T-helper 1 cell (primary cell): ENCODE data around the gene KLHL1.
"Not testable (repeated sequence)": the region's sequence is repeated elsewhere in the genome, so short reads cannot be mapped to it uniquely, and the experiment has no call there.

ENCODE experiments used
- DNase-seq, 5 donors: peaks; one replicate each; pipeline ENCODE4 v3.0.0-alpha.2; 2012 to 2020
- total RNA-seq, 4 donors: gene quantifications; one replicate each; lab custom pipeline; 2026; lab: John Stamatoyannopoulos, UW

Gene KLHL1, protein sequence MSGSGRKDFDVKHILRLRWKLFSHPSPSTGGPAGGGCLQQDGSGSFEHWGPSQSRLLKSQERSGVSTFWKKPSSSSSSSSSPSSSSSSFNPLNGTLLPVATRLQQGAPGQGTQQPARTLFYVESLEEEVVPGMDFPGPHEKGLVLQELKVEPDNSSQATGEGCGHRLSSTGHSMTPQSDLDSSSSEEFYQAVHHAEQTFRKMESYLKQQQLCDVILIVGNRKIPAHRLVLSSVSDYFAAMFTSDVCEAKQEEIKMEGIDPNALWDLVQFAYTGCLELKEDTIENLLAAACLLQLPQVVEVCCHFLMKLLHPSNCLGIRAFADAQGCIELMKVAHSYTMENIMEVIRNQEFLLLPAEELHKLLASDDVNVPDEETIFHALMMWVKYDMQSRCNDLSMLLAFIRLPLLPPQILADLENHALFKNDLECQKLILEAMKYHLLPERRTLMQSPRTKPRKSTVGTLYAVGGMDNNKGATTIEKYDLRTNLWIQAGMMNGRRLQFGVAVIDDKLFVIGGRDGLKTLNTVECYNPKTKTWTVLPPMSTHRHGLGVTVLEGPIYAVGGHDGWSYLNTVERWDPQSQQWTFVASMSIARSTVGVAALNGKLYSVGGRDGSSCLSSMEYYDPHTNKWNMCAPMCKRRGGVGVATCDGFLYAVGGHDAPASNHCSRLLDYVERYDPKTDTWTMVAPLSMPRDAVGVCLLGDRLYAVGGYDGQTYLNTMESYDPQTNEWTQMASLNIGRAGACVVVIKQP
- 0 reads per million in 4 donors for total RNA-seq

DNA sequence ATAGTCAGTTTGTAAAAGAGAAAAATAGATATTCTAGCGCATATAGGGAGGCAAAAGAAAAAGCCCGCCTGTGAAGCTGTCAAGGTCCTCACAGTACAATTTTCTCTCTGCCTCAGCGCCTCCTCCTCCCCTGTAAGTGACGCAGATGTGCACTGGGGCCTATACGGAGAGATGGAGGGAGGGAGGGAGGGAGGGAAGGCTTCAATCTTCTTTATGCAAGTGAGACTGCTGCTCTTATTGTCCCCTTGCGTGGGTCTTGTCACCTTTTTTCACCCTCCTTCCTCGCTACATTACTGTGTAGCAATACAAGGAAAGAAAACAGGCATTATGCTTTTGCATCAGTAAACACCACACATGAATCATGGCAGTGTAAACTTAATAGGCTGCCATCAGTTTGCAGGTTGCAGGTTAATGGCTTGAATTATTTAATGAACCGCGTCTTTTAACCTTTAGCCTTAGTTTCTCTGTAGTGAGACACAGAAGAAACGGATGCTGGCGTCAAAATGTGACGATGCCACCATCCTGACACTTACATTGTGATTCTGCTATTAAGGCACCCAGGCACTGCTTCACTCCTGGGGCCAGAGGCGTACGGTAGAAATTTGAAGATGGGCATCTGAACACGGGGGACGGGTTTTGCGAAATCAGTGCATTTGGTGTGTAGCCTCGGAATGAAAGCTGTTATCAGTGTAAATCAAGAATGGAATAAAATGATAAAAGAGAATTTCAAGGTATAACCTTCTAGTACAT lies at the start of gene KLHL1:
TSS of gene KLHL1 (minus strand) at position 97 of the 750 bp plus-strand sequence. CDS start 753 bp downstream, outside the sequence.
- no peak for DNase-seq

DNA sequence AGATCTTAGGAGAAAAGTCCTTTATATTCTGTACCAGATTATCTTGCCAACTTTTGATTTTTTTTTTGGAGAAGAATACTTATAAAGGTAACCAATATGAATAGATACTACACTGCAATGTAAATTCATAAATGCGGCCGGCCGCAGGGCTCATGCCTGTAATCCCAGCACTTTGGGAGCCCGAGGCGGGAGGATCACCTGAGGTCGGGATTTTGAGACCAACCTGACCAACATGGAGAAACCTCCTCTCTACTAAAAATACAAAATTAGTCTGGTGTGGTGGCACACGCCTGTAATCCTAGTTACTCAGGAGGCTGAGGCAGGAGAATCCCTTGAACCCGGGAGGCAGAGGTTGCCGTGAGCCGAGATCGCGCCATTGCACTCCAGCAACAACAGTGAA lies 34.4 kb upstream of the KLHL1 start:
- not testable (repeated sequence) for DNase-seq

DNA sequence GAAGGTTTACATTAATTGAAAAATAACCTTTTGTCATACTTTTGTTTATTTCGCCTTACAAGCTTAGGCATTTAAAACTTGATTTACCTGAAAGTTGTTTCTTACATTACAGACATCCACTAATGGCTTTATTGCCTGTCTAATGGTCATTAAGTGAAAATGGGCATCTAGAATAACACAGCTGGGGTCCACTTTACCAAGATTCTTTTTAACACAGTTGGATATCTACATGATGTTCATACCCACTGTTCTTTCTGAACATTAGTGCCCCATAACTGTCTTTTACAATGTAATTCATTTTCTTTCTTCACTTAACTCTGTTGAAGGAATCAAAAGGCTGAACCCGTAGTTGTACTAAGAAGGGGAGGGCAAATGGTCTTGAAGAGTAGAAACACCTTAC lies 19.8 kb upstream of the KLHL1 start:
- DNase-seq, result no peak

DNA sequence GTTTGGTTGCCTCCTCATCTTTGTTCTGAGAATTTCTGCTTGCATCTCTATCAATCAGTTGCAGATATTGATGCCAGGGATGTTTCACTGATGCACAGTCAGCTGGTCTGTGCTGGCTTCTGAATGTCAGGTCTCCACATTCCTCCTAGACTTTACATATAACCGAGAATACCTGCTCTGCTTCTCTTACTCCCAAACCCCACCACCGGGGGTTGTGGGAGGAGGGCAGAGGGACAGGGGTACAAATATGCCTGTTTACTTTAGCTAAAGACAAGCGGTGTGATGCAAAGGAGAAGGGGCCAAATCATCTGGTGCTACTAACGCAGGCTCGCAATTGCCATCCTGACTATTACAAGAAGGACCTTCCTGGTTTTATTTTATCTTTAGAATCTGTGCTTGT lies 17.4 kb upstream of the KLHL1 start:
- no peak for DNase-seq

DNA sequence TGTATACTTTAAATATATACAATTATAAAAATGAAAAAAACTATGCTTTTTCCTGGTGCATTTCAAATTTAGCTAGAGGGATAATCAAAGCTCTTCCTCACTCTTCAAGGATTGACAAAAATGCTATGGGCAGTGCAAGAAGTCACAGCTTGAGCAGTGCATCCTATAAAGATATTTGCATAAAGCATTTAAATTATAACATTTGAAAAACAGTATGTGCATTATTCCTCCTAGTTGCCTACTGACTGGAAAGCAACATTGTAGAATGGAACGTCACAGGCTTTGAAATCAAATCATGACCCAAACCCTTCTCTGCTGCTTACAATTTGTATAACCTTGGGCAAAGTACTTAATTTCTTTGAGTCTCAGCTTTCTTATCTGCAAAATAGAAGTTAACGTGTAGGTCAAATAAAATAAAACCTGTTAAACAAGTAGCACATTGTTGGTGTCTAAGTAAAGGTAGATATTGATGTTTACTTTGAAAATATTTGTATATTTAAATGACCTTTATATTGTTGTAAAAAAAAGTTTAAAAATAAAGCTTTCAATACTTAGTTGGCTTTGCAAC lies 9.2 kb upstream of the KLHL1 start:
- DNase-seq, result no peak

DNA sequence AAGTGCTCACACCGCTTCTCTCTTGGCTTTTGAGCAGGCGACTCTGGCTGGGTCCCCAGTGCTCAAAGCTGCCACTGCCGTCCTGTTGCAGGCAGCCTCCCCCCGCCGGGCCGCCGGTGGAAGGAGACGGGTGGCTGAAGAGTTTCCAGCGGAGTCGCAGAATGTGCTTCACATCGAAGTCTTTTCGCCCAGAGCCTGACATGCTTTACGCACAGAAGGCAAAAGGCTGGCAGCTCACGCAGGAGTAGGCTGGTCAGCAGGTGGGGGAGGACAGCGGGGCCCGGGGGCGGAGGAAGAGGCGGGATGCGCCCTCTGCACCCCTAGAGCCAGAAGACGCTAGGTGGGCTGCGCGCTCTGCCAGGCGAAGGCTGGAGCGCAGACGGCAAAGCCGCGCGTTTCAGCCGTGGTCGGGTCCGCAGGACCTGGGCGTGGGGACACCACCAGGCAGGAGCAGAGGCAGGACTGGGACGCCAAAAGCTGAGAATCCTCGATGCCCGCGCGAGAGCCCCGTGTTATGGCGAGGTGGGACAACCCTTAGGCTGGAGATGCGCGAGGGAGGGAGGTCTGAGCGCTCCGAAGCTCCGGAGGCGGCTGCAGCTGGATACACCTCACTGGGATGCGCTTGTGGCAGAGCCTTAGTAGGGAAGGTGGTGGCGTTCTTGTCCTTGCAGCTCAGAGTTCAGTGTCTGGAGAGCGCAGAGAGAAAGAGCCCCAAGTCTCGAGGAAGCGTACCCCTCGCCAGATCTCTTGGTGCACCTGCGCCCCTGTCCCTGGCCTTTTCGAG lies 562 bp downstream of the KLHL1 start, which contains the start of gene ATXN8OS:
TSS of gene ATXN8OS (plus strand) at position 329 of the 784 bp plus-strand sequence.
- DNase-seq, result no peak

DNA sequence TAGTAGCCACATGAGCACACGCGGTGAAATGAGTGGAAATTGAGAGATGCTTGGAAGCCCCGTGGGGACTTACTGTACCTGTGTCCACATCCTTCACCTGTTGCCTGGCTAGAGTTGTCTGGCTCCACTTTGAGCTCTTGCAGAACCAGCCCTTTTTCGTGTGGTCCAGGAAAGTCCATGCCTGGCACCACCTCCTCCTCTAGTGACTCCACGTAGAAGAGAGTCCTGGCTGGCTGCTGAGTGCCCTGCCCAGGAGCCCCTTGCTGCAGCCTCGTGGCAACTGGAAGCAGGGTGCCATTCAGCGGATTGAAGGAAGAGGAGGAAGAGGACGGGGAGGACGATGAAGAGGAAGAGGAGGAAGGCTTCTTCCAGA lies 1.1 kb downstream of the KLHL1 start:
- no peak for DNase-seq

DNA sequence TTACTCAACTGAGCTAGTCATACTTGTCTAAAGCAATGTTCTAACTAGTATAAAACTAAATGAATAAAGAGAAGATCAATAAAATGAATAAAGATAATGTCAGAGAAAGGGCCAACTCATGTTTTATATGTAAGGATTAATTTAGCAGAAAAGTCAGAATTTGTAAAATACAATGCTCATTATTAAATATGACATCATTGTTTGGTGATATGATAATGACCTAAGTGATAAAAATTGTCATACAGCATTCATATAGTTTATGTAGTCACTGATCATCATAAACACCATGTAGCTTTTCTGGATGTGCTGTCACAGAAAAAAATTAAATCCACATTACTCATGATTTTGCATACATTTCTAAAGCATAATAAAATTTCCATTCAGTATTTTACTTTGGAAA lies 3.8 kb downstream of the KLHL1 start:
- no peak for DNase-seq

DNA sequence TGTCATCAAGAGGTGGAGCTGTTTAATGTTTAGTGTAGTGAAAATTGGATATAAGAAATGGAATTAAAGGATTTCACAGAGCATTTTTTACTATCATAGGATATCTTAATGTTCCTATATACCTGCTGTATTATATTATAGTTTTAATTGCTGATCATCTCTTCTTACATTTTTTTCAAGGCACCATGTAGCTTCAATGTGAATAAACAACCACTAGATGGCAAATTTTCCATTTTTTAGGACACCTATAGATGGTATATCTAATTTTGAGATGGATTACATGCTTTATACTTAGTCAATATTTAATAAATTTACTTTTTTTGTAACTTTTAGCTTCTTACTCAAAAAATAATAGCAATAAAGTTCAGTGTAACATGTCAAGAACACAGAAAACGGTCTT lies 9.6 kb downstream of the KLHL1 start:
- no peak for DNase-seq

DNA sequence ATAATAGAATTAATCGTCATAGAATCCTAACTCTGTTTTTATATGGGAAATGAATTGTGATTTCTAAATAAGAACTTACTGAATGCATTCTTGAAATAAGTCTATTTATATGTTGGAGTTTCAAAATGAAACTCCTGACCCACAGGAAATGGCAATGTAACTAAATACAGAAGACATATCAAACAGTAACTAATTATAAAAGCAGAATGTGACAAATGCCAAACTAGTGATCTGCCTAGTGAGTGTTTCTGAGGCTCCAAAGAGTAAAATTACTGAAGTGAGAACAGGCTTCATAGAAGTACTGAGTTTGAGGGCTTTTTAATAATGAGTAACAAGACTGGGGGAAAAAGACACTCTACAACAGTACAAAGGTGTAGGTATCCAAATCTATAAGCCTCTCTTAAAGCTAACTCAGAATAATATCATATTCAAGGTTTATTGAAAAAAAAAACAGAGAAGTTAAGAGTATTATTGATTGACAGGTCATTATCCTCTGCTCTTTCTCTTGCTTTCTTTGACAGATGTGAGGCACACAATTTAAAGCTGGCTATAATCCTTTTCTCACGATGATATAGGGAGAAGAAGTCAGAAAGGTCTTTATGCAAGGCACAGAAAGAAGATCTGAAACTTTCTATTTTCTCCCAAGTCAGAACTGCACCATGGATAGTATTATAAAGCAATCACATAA lies 18.1 kb downstream of the KLHL1 start:
- DNase-seq, result no peak

DNA sequence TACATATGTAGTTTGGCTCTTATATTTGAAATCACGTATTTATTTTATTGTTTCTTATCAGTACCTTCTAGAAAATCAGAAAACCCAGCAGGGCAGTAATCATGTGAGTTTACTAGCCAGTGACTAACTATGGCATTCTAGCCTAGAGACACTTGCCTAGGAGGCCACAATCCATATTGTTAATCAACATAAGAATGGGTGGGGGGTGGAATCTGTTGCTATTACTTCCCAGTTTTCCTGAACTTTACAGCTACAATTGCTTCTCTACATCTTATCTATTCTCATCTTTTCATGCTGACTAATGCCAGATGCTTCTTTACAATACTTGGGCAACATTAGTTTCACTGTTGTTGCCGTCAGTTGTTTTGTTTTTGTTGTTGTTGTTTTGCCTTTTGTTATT lies 19.3 kb downstream of the KLHL1 start:
- DNase-seq, result no peak

DNA sequence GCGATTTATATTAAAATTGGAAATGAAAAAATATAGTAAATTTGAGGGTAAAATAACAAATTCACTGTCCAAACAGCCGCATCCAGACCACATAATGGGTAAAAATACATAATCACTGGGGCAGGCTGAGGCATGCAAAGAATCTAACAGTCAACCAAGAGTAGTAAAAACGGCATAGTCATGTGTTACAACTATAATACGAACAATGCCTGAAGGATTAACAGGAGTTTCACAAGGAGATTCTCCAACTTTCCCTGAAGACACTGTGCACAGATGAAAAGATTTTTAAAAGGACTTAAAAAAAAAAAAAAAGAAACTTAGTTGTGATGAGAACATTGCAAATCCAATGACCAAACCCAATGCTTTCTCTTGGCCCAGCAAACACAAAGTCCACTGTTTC lies 21.0 kb downstream of the KLHL1 start:
- DNase-seq, result no peak

DNA sequence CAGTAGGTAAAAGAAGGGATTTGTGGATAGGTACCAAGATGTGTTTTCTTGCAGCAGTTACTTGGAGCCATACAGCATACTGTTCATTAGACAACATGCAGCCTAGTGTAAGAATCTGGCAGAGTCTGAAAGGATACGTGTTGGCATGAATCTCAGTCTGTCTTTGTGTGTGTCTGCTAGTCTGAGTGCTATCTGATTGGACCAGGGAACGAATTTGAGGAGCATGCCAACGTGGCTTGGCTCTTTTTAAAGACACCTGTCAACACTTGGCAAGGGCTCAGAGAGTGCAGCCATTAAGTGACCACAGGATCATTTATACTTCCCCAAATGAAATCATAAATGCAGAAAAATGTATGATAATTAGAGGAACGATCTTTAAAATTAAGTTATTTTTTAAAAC lies 28.2 kb downstream of the KLHL1 start:
- no peak for DNase-seq

DNA sequence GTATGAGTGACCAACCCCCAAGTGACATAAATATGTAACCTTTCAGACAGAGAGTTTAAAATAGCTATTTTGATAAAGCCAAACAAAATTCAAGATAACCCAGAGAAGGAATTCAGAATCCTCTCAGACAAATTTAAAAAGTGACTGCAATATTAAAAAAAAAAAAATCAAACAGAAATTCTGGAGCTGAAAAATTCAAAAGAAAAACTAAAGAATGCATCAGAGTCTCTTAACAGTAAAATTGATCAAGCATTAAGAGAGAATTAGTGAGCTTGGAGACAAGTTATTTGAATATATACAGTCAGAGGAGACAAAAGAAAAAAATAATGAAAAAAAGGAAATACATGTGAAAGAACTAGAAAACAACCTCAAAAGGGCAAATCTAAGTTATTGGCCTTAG lies 53.7 kb downstream of the KLHL1 start:
- no peak for DNase-seq

DNA sequence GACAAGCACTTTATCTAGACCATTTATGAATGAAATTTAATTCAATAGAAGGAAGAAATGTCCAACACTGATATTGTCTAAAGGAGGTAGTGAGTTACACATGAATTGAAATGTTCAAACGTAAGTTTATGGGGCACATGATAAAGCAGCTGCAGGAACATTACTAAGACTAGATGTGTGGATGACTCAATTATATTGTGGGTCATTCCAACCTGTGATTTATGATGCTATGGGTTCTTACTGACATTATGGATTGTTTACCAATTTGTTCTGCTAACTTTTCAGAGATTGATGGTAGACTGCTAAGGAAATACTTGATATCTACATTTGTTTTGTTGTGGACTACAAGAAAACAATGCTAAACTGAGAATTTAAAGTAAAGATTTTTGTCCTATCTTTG lies 56.7 kb downstream of the KLHL1 start:
- no peak for DNase-seq

DNA sequence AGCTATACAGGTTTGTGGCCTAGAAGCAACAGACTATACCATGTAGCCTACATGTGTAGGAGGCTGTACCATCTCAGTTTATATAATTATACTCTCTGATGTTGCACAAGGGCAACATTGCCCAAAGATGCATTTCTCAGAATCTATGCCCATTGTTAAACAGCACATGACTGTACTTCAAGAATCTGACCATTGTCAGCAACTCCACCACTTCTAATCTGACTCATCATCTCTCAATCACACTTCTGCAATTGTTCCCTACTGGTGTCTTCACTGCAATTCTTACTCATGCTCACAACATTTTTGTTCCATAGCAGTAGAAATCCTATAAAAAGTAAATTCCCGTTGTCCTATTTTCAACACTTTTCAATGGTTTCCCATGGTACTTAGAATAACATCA lies 64.6 kb downstream of the KLHL1 start:
- DNase-seq, result no peak

DNA sequence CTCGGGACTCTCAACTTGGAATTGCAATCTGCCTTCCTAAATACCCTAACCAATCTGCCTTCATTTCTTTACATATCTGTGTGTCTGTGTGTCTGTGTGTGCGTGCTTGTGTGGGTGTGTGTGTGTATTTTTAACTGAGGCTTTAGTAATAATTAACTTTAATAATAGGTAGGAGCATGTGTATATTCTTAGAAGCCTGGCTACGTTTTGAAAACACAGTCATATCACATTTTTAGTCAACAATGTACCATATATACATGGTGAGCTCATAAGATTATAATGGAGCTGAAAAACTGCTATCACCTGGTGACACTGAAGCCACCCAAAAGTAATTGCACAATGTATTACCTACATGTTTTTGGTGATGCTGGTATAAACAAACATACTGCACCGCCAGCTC lies 66.1 kb downstream of the KLHL1 start:
- DNase-seq, result no peak

DNA sequence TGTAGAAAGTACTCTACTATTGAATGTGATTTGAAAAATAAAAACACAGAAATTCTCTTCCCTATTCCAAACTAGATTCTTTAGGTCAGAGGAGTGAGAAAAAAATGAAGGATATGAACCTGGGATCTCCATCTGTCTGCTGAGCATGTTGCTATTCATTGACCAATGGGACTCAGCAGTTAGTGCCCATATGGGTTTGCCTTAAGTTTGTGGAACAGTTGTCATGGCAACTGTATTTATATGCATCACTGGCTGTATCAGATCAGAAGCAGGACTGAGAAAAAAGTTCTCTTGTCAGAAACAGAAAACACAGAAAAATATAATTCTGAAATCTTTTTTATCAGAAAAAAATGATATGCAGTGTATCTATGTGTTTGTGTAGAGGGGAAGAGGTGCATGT lies 74.0 kb downstream of the KLHL1 start:
- no peak for DNase-seq

DNA sequence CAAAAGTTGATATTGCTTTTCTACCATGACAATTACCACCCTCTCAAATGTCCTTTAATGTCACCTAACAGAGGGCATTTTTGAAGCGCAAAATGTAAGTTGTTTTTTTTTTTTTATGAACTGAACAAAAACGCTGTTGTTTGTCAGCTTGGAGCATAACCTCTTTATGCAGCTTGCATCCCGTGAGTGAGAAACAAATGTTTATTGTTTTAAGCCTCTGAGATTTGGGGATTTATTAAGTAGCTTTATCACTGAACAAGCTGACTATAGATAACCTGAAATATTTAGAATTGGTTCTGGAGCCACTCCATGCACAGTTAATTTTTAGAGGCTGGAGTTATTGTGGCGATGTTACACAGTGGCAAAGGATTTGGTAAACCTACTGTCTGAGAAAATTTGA lies 80.7 kb downstream of the KLHL1 start:
- no peak for DNase-seq

DNA sequence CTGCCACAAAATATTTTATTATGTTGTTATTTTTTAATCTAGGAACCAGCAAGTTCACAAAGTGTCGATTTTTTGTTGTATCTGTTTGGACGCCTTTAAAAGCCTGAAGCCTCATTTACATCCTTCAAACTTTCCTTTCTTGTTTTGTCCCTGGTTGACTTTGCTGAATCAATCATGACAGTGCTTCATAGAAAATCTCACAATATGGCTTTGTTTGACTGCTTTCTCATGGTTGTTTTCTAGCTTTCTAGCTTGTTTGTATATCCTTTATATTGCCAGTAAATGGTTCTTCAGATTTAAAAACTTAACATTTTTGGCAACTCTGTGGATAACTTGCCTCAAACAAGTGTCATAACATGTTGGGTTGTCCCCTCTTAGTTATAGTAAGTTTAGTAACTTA lies 84.7 kb downstream of the KLHL1 start:
- no peak for DNase-seq

DNA sequence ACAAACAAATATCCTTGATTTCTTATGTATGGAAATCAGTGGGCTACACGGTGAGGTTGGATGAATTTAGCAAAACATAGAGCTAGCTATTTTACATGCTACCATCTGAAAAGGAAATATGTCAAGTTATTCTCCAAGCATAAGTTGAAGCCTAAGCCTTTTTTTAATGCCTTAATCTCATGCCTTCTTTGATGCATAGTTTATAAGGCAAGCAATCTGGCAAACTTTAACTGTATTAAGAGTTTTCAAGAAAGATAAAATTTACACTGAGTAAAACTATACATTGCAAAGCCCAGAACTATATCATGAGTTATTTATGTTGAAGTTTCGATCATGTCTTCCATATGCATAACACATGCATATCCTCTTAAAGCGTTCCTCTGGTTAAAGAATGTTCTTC lies 85.6 kb downstream of the KLHL1 start:
- no peak for DNase-seq

DNA sequence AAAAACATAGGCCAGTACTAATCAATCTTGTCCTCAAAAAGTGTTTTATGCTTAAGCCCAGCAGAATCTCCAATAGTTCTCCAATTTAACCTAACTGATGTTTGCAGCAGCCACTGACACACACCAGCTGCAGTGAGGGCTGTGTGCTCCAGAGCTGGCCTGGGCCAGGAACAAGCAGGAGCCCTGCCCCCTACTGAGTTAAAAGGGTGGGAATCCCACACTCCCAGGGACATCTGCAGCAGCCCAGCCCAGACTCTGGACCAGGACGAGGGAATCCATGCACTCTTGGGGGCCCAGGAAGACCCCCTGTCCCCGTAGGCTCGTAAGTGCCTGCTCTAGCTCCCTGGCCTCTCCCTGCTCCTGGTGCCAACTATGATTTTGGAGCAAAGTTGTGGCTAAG lies 92.1 kb downstream of the KLHL1 start:
- DNase-seq, result no peak
